Measurements from ENCODE around the gene RBP5. TPM values are rescaled to one million over a fixed set of nuclear protein-coding genes. Genes with fewer than 3 reads are reported as not detected.
A peak's percentile ranks its signal among the peaks of the same experiment; 100 is the strongest.

The RBP5 gene
- total and polyA plus RNA-seq, 9 of the 15 experiments (the other 6 are each of a cell fraction or from before 2014, with no cell fraction given), result 8.6 to 22.5 (median 11.4) TPM

- ATAC-seq, result no peak
- Histone ChIP-seq H3K27me3 (ENCODE audit: control insufficient read depth in 2 of 2, insufficient read depth in 2 of 2, low read length in 2 of 2) (no peaks in the 10 kb centered on the region), H2AFZ (ENCODE audit: low read depth, low read length) (0 out of 2 replicates have a peak overlapping the region, but pooled peaks have one; percentile 40), H3K79me2 (ENCODE audit: control insufficient read depth, insufficient read depth, low read length) (peaks cover 20% of the 10 kb centered on the region), H3K36me3 (ENCODE audit: control insufficient read depth, insufficient read depth, low read length) (0 out of 3 replicates have a peak, but pooled peaks cover 4% of the 10 kb centered on the region), H4K20me1 (replicated peaks; ENCODE audit: control insufficient read depth, insufficient read depth, low read length) (no peaks in the 10 kb centered on the region), H3K27ac (ENCODE audit: extremely low read depth, low read depth, low read length) (peak overlapping the region; percentile 88), H3K4me3 (no peak overlapping the region), H3K4me1 (replicated peaks in 1 of 2; ENCODE audit: control insufficient read depth in 2 of 2, insufficient read depth in 2 of 2, low read length in 2 of 2) (peaks cover 56 to 60% of the 10 kb centered on the region in 2 experiments), H3K4me2 (ENCODE audit: insufficient read depth, low read length) (peak overlapping the region; percentile 40), H3K9ac (ENCODE audit: insufficient read depth in 1 of 2, low read depth in 2 of 2, low read length in 2 of 2) (peak overlapping the region; percentile 35 to 88; a peak in 2 of 4 replicates), H3K9me1 (ENCODE audit: control insufficient read depth, insufficient read depth, low read length) (no peaks in the 10 kb centered on the region), H3K9me3 (replicated peaks; ENCODE audit: control insufficient read depth, insufficient read depth, low read depth, low read length) (no peaks in the 10 kb centered on the region)
- peak; percentile 70 for FAIRE-seq
- no TSS peak for BruUV-seq (replicated peaks)
- intact Hi-C loops (cut with micrococcal nuclease), result loop anchor here (5.0 kb wide), 1 partner anchor 63 kb away; the partner anchor contains the start of gene PEX5
- ChIA-PET CTCF (ENCODE audit: low intra/inter-chr PET ratio) (no interaction called here), POLR2A (interaction anchor here (0.6 to 1.7 kb wide), 5 partner anchors 10 to 255 kb away, joined by 4 to 7 read pairs (median 4); partner anchors contain the start of genes C12orf57 and RNU7-1)
- 38% methylated on average over 7 of the region's 11 CpGs for WGBS (ENCODE audit: insufficient coverage, low coverage, missing lambda C conversion rate)
- TF ChIP-seq ESRRA (IDR thresholded peaks at IDR 0.05; ENCODE audit: borderline replicate concordance, low read depth) (0 out of 2 replicates have a peak, but pooled peaks have one; percentile 16), MEIS2 (IDR thresholded peaks at IDR 0.05; ENCODE audit: partially characterized antibody) (peak; percentile 66), ZNF316 (IDR thresholded peaks at IDR 0.05) (peak; percentile 38; the same call in 1 of the 2 replicates), SETDB1 (IDR thresholded peaks at IDR 0.05; ENCODE audit: low read length) (no peak), CBX2 (IDR thresholded peaks at IDR 0.05; ENCODE audit: insufficient read depth, low read length, poor library complexity, severe bottlenecking) (no peak), CCAR2 (IDR thresholded peaks at IDR 0.05; ENCODE audit: low read depth, low read length) (no peak), KAT7 (CRISPR knock-in tag; IDR thresholded peaks at IDR 0.05; ENCODE audit: borderline replicate concordance) (no peak), TCF3 (CRISPR knock-in tag; IDR thresholded peaks at IDR 0.05) (no peak), ETV1 (tag; conservative IDR thresholded peaks at IDR 0.05; ENCODE audit: low read depth) (peak; percentile 27; the same call in 1 of the 2 replicates), PHTF2 (CRISPR knock-in tag; IDR thresholded peaks at IDR 0.05) (no peak), ZNF12 (CRISPR knock-in tag; IDR thresholded peaks at IDR 0.05) (no peak)
- TF ChIP-seq, protein P1, sequence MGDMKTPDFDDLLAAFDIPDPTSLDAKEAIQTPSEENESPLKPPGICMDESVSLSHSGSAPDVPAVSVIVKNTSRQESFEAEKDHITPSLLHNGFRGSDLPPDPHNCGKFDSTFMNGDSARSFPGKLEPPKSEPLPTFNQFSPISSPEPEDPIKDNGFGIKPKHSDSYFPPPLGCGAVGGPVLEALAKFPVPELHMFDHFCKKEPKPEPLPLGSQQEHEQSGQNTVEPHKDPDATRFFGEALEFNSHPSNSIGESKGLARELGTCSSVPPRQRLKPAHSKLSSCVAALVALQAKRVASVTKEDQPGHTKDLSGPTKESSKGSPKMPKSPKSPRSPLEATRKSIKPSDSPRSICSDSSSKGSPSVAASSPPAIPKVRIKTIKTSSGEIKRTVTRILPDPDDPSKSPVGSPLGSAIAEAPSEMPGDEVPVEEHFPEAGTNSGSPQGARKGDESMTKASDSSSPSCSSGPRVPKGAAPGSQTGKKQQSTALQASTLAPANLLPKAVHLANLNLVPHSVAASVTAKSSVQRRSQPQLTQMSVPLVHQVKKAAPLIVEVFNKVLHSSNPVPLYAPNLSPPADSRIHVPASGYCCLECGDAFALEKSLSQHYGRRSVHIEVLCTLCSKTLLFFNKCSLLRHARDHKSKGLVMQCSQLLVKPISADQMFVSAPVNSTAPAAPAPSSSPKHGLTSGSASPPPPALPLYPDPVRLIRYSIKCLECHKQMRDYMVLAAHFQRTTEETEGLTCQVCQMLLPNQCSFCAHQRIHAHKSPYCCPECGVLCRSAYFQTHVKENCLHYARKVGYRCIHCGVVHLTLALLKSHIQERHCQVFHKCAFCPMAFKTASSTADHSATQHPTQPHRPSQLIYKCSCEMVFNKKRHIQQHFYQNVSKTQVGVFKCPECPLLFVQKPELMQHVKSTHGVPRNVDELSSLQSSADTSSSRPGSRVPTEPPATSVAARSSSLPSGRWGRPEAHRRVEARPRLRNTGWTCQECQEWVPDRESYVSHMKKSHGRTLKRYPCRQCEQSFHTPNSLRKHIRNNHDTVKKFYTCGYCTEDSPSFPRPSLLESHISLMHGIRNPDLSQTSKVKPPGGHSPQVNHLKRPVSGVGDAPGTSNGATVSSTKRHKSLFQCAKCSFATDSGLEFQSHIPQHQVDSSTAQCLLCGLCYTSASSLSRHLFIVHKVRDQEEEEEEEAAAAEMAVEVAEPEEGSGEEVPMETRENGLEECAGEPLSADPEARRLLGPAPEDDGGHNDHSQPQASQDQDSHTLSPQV (IDR thresholded peaks at IDR 0.05), result 0 out of 2 replicates have a peak, but pooled peaks have one; percentile 9
- TF ChIP-seq, protein P2, sequence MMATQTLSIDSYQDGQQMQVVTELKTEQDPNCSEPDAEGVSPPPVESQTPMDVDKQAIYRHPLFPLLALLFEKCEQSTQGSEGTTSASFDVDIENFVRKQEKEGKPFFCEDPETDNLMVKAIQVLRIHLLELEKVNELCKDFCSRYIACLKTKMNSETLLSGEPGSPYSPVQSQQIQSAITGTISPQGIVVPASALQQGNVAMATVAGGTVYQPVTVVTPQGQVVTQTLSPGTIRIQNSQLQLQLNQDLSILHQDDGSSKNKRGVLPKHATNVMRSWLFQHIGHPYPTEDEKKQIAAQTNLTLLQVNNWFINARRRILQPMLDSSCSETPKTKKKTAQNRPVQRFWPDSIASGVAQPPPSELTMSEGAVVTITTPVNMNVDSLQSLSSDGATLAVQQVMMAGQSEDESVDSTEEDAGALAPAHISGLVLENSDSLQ (IDR thresholded peaks at IDR 0.05), result peak; percentile 64
- DNase-seq (ENCODE audit: extremely low read depth in 1 of 4, low spot score in 3 of 4), result peak in 2 of 4 experiments; percentile 30 to 46
- in situ Hi-C loops (cut with MboI), result no loop called here
These were observed 4.7 kb downstream of the RBP5 start for GRCh38 chr12:7123806-7124522.
